SK-N-MC (cell line): ENCODE measurements around the gene MINDY4.
A peak's percentile ranks its signal among the peaks of the same experiment; 100 is the strongest.
"Not testable (repeated sequence)": the region's sequence is repeated elsewhere in the genome, so short reads cannot be mapped to it uniquely, and the experiment has no call there.

Experiments
- DNase-seq: peaks from one replicate; pipeline ENCODE4 v3.0.0-alpha.2; 2011; ENCODE audit warnings: low read depth, low spot score
- H3K27ac ChIP-seq: fragments of 200-600 bp; sonication (generic); 2 replicates; pipeline ENCODE4 v1.5.1; 2016; ENCODE audit warnings: mixed run types
- H3K36me3 ChIP-seq: fragments of 200-600 bp; sonication (generic); 2 replicates; pipeline ENCODE4 v1.6.1; 2017; ENCODE audit warnings: antibody characterized with exemption, low read length, mixed read lengths; ENCODE audit not compliant: insufficient read depth
- H3K4me3 ChIP-seq: fragments of 200-600 bp; sonication (generic); 2 replicates; pipeline ENCODE4 v1.5.1; 2016
- H3K9ac ChIP-seq: fragments of 200-600 bp; sonication (generic); 2 replicates; pipeline ENCODE4 v1.8.0; 2017; ENCODE audit warnings: mixed run types, mixed read lengths; ENCODE audit not compliant: insufficient read length
- H3K9me3 ChIP-seq: fragments of 200-600 bp; sonication (generic); 2 replicates; pipeline ENCODE4 v1.6.1; 2017; ENCODE audit warnings: low read depth, mild to moderate bottlenecking, antibody characterized with exemption, low read length, moderate library complexity, mixed read lengths
- EZH2 ChIP-seq: fragments of 200-600 bp; sonication (generic); IDR thresholded peaks from one replicate; pipeline ENCODE4 v1.6.1; 2017; ENCODE audit warnings: antibody characterized with exemption
- FOXP2 ChIP-seq: optimal IDR thresholded peaks from 2 replicates; pipeline ENCODE3; 2011; ENCODE audit warnings: mild to moderate bottlenecking, moderate library complexity; ENCODE audit not compliant: insufficient read depth; ENCODE audit errors: extremely low read length, control extremely low read depth
- POLR2AphosphoS5 ChIP-seq: IDR thresholded peaks from 2 replicates; pipeline ENCODE4 v1.6.1; 2012; ENCODE audit warnings: mild to moderate bottlenecking, low read depth, low read length, borderline replicate concordance

MINDY4 gene

GRCh38 chr7:30800785-30801252 is 29.6 kb downstream of the MINDY4 start:
- Histone ChIP-seq H3K36me3 (no peaks in the 10 kb centered on the region), H3K9ac (no peak overlapping the region), H3K27ac (no peak overlapping the region), H3K4me3 (no peak overlapping the region), H3K9me3 (no peaks in the 10 kb centered on the region)
- no peak for TF ChIP-seq EZH2
- no peak for TF ChIP-seq FOXP2
- no peak for TF ChIP-seq POLR2AphosphoS5
- peak; percentile 37 for DNase-seq

- no peaks in the 10 kb centered on the region for H3K9me3 ChIP-seq
Measured at GRCh38 chr7:30802812-30803211, 31.6 kb downstream of the MINDY4 start.

GRCh38 chr7:30804078-30804661 is 33.0 kb downstream of the MINDY4 start:
- Histone ChIP-seq H3K9me3 (no peaks in the 10 kb centered on the region), H3K27ac (no peak overlapping the region), H3K4me3 (no peak overlapping the region), H3K36me3 (no peaks in the 10 kb centered on the region), H3K9ac (no peak overlapping the region)
- no peak for DNase-seq
- TF ChIP-seq EZH2 (no peak), FOXP2 (no peak), POLR2AphosphoS5 (no peak)

More at GRCh38 chr7:30802812-30803211, 31.6 kb downstream of the MINDY4 start:
- Histone ChIP-seq H3K4me3 (no peak overlapping the region), H3K27ac (no peak overlapping the region), H3K36me3 (no peaks in the 10 kb centered on the region), H3K9ac (no peak overlapping the region)
- TF ChIP-seq POLR2AphosphoS5 (no peak), FOXP2 (no peak), EZH2 (no peak)
- no peak for DNase-seq

- Histone ChIP-seq H3K27ac (no peak overlapping the region), H3K36me3 (no peaks in the 10 kb centered on the region), H3K9ac (no peak overlapping the region), H3K4me3 (no peak overlapping the region), H3K9me3 (no peaks in the 10 kb centered on the region)
- no peak for DNase-seq
- no peak for TF ChIP-seq POLR2AphosphoS5
- no peak for TF ChIP-seq FOXP2
- no peak for TF ChIP-seq EZH2
Measured at GRCh38 chr7:30805081-30805691, 34.0 kb downstream of the MINDY4 start.

GRCh38 chr7:30805931-30806330 is 34.7 kb downstream of the MINDY4 start:
- Histone ChIP-seq H3K9ac (no peak overlapping the region), H3K36me3 (no peaks in the 10 kb centered on the region), H3K27ac (no peak overlapping the region), H3K4me3 (no peak overlapping the region), H3K9me3 (no peaks in the 10 kb centered on the region)
- TF ChIP-seq EZH2 (no peak), POLR2AphosphoS5 (no peak), FOXP2 (no peak)
- no peak for DNase-seq

GRCh38 chr7:30807477-30807876 is 36.3 kb downstream of the MINDY4 start:
- H3K9ac ChIP-seq, H3K4me3 ChIP-seq, H3K9me3 ChIP-seq, DNase-seq, H3K27ac ChIP-seq, H3K36me3 ChIP-seq: not testable (repeated sequence)

- not testable (repeated sequence) for DNase-seq, H3K9ac ChIP-seq, H3K27ac ChIP-seq, H3K36me3 ChIP-seq, H3K9me3 ChIP-seq, H3K4me3 ChIP-seq
Measured at GRCh38 chr7:30807941-30808340, 36.7 kb downstream of the MINDY4 start.

- Histone ChIP-seq H3K9me3 (no peaks in the 10 kb centered on the region), H3K27ac (no peak overlapping the region), H3K36me3 (no peaks in the 10 kb centered on the region), H3K4me3 (no peak overlapping the region), H3K9ac (no peak overlapping the region)
- TF ChIP-seq FOXP2 (no peak), POLR2AphosphoS5 (no peak), EZH2 (no peak)
- DNase-seq, result no peak
Measured at GRCh38 chr7:30810986-30811385, 39.8 kb downstream of the MINDY4 start.

GRCh38 chr7:30812676-30813075 is 41.5 kb downstream of the MINDY4 start:
- DNase-seq, result no peak
- Histone ChIP-seq H3K36me3 (no peaks in the 10 kb centered on the region), H3K27ac (no peak overlapping the region), H3K9ac (no peak overlapping the region), H3K9me3 (no peaks in the 10 kb centered on the region), H3K4me3 (no peak overlapping the region)
- TF ChIP-seq FOXP2, result no peak
- no peak for TF ChIP-seq POLR2AphosphoS5
- no peak for TF ChIP-seq EZH2
